Right ventricle myocardium inferior (tissue), 1 donor: Measurements from ENCODE around the gene RET. TPM values are rescaled to one million over a fixed set of nuclear protein-coding genes. Genes with fewer than 3 reads are reported as not detected.
"Not testable (repeated sequence)": the region's sequence is repeated elsewhere in the genome, so short reads cannot be mapped to it uniquely, and the experiment has no call there.

Source experiments
- ATAC-seq: fragments of 200-7000 bp; cut with Tn5 transposase; one replicate; pipeline ENCODE4 v1.9.1; 2020; ENCODE audit warnings: mild to moderate bottlenecking, moderate library complexity
- DNase-seq: peaks from one replicate; pipeline ENCODE4 v3.0.0; 2021; ENCODE audit errors: missing footprints
- intact Hi-C: fragments of 100-400 bp; cut with DNase I; formaldehyde crosslinking; loops from one replicate; pipeline ENCODE4 v1.11.0; 2022
- total RNA-seq: library from RNA; stranded (reverse); fragmentation: NEBNext Ultra II Directional; extraction: Animal tissue kit (Norgen Biotek cat#: 25700); gene quantifications from one replicate; pipeline ENCODE4 v1.2.1, GENCODE V29; 2021
- donor health status: DM: no; HTN: yes; CAD: no; lungs with severe emphysema.

Gene RET
- total RNA-seq, 1 donor from 2014 or later: 7.7 TPM

DNA sequence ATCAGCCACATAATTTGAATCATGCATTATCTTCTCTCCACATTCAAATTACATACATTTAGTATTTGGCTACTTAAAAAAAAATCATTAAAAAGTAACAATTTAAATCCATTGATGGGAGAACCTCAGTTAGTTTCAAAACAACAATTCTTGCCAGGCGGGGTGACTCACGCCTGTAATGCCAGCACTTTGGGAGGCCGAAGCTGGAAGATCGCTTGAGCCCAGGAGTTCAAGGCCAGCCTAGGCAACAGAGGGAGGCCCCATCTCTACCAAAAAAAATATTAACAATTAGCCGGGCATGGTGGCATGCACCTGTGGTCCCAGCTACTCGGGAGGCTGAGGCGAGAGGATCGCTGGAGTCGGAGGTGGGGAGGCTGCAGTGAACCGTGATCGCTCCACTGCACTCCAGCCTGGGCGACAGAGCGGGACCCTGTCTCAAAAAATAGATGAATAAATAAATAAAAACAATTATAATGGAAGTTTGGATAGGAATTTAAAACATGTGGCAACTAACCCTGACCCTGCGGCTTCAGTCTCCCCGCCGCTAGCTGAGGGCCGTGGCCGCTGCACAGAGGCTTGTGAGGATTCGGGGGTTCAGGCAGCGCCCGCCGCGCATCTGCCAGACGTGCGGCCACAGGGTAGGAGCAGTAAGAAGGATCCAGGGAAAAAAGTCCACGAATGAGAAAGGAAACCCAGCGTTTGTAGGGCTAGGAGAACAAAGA, 60.3 kb downstream of the RET start:
- intact Hi-C loops: no loop called here
- DNase-seq: no peak

DNA sequence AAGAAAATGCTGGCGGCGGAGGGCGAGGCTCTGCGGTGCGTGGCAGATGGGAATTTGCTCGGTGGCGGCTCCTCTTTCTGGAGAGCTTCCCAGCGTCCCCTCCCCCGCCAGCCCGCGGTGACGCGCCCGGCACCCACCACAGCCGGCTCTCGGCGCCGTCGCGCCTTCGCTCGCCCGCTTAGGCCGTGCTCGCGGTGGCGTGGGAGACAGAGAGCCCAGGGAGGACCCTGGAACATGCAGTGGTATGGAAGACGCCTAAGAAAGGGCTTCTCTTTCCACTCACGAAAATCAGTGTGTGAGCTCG, 60.8 kb downstream of the RET start:
- intact Hi-C loops: no loop called here
- peak; percentile 70 for ATAC-seq
- no peak for DNase-seq

More for the DNA sequence above, 60.3 kb downstream of the RET start:
- ATAC-seq: peak; percentile 1

GRCh38 chr10:43138021-43138756, 61.3 kb downstream of the RET start, which contains the start of gene CSGALNACT2:
TSS of gene CSGALNACT2 (plus strand) at chr10:43138445. CDS start at chr10:43155150, 16,705 bp downstream.
- peak; percentile 94 for DNase-seq
- intact Hi-C loops: no loop called here
- peak; percentile 96 for ATAC-seq

DNA sequence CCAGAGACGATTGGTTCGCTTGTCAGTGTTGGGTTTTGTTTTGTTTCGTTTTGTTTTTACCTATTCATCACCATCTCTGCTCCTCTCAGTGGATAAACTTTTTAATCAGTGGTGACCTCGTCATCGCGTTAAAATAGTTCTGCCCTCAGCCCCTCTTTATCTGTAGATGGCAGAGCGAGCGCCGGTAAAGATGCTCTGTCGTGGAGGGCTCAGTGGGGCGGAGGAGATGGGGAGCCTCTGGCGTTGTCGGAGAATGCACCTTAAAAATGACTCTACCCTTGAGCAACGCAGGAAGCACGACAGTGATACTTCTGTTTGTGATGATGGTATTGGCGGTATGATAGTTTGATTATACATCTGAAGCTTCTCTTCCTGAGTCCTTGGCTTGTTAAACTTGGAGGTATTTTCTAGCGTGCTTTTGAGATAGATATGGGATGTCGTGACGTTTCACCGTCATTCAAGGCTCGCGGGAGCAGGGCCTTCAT, 61.9 kb downstream of the RET start:
- ATAC-seq (peak; percentile 12), DNase-seq (no peak)
- intact Hi-C loops: no loop called here

GRCh38 chr10:43141421-43141820, 64.6 kb downstream of the RET start:
- DNase-seq (no peak), ATAC-seq (no peak)
- intact Hi-C loops: no loop called here

DNA sequence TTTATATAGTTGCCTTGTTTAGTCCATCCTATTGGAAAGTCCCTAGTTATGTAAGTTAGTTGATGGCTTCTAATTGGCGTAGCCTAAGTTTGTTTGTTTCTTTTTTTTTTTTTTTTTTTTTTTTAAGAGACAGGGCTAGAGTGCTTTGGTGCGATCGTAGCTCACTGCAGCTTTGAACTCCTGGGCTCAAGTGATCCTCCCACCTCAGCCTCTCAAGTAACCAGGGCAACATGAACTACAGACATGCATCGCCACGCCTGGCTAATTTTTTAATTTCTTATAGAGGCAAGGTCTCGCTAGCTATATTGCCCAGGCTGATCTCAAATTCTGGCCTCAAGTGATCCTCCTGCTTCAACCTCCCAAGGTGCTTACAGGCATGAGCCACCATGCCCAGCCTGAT, 68.4 kb downstream of the RET start:
- ATAC-seq (no peak), DNase-seq (no peak)
- intact Hi-C loops: no loop called here

- intact Hi-C loops, ATAC-seq, DNase-seq: not testable (repeated sequence)
Measured at GRCh38 chr10:43145936-43146335, 69.1 kb downstream of the RET start.

- DNase-seq: no peak
- intact Hi-C loops: no loop called here
- no peak for ATAC-seq
Measured at GRCh38 chr10:43151371-43151770, 74.5 kb downstream of the RET start.

DNA sequence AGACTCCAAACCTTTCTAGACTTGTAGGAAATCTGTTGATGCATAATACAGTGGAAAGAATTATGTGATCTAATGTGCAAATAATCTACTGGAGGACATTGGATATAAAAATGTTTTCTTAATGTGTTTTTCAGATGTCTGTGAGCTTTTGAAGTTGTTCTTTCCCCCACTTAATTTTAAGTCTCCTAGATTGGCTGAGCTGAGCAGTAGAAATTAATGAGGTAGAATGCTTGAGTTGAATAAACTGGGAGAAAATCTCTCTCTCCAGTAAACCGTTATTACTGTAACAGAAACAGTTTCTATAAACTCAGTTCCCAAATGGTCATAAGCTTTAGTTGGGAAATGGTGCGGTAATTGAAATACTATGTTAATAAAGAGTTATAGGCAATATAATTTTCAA, 77.0 kb downstream of the RET start:
- intact Hi-C loops: no loop called here

GRCh38 chr10:43155221-43155620, 78.4 kb downstream of the RET start:
- no peak for ATAC-seq
- intact Hi-C loops: no loop called here

More for the DNA sequence above, 77.0 kb downstream of the RET start:
- DNase-seq (no peak), ATAC-seq (no peak)

DNA sequence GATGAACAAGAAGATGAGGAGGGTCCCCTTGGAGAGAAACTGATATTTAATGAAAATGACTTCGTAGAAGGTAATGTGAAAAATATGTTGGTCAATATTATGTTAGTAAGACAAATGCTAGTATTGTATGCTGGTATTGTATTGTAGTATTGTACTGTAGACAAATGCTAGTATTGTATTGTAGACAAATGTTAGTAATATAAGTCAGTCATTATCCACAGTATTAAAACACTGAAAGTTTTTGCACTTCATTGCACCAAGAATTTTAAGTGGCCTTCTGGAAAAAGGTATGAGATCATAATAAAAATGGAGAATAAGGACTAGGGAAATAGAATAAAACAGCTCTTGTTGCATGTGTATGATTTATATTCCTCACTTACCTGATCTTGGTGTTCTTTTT, 78.9 kb downstream of the RET start:
- DNase-seq (no peak), ATAC-seq (no peak)
- intact Hi-C loops: no loop called here

More at GRCh38 chr10:43155221-43155620, 78.4 kb downstream of the RET start:
- no peak for DNase-seq

DNA sequence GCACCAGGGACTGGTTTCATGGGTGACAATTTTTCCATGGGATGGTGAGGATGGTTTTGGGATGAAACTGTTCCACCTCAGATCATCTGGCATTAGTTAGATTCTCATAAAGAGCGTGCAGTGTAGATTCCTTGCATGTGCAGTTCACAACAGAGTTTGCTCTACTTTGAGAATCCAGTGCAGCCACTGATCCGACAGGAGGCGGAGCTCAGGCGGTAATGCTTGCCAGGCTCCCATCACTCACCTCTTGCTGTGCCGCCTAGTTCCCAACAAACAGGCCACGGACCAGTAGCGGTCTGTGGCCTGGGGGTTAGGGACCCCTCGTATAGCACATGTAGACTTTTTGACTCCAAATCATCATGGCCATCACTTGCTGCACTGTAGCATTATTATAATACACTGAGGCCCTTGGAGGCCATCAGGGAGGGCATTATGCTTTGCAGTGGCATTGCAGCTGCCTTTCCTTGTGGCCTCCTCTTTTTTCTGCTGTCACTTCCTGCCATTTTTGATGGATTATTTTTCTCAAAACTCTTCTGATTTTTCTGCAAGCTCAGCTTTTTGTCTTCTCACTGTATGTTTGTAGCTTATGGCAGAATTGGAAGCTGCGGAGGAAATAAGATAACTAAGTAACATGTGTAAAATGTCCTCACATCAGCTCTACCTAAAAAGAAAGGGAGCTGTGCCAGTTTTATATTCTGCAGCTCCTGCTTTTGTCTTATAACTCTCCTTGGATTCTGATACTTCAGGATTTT, 79.9 kb downstream of the RET start:
- intact Hi-C loops: no loop called here
- DNase-seq (no peak), ATAC-seq (no peak)

GRCh38 chr10:43158636-43159035, 81.8 kb downstream of the RET start:
- no peak for ATAC-seq
- intact Hi-C loops: no loop called here
- DNase-seq: no peak

DNA sequence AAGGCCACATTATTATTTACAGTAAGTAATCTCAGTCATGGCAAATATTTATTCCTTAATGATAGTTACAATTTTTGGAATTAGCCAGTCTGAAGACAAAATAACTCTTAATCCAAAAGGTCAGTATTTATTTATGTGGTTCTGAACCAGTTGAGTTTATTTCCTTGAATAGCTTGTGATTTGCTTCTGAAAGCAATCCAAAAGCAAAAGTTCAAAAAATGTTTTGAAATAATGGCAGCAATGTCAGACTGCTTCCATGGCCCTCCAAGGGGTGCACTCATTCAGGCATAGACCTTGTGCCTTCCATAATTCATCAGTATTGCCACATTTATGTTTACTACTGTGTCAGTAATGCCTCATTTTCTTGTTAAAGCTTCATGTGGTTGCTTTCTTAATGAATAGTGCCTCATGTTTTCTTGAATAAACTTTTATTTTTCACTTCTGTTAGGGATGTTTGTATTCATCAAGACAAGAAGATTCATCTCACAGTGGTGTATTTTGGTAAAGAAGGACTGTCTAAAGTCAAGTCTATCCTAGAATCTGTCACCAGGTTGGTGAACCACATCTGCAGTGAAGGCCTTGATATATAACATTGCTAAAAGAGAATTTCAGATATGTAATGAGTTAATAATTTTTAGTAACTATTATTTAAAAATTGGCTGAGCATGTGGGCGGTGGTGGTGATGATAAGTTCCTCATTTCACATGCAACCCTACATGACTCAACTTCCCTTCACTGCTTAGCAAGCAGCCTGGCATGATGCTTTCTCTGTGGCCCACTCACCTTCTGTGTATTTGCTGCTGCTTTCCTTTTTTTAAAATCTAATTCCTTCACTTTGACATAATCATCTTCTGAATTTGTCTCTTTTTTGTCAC, 83.4 kb downstream of the RET start:
- intact Hi-C loops: no loop called here
- ATAC-seq: no peak
- DNase-seq: no peak

DNA sequence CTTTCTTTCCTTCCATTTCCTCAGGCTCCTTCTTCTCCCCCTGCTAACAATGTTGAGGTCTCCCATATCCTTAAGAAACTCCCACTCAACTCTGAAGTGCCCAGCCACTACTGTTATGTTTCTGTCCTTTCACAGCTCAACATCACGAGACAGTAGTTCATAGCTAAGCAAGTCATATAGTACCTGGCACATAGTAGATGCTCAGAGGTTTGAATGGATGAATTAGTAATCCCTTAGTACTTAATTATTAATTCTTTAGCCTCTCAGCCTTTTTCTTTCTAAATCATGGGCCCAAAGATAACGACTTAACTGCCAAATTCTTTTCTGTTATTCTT, 84.0 kb downstream of the RET start:
- intact Hi-C loops: no loop called here
- ATAC-seq (no peak), DNase-seq (no peak)

DNA sequence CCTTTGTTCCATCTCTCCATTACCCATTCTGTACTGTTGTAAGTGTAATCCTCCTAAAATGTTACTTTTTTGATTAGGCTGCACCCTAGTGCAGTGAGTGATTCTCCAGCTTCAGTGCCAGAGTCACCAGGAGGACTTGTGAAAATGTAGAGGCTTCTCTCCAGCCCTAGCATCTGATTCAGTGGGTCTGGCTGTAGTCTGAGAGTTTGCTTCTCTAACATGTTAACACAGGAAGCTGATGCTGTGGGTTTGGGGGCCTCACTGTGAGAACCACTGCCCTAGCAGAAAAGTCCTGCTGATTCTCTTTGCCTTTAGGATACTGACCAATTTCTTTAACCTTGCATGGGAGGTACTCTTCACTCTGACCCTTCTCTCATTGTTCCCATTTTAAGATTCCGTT, 85.7 kb downstream of the RET start:
- intact Hi-C loops: no loop called here
- DNase-seq (no peak), ATAC-seq (no peak)

DNA sequence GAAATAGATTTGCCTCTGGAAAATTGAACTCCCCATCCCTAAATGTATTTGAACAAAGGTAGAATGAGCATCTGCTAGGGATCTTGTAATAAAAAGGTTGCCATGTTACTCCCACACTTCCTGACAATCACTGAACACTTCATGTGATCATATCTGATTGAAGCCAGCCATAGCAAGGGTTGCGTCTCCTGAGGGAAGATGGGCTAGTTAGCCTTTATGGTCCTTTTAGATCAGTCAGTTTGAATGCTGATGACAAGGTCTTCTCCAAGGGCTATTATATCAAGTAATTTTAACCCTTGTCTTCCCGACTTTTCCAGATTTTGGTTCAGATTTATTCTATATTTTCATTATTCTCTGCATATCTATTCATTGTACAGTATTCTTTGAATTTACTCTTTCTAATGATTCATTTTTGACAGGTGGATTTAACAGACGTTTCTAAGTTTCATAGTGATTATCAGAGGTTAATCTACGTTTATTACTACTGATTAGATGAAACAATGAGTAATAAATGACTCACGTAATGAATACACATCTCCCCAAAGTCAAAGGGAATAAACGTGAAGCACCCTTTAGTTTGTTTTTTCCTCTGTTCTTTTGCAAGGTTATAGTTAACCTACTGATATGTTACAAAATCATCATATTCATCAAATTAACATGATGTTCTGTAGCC, 89.5 kb downstream of the RET start:
- no peak for ATAC-seq
- intact Hi-C loops: no loop called here
- DNase-seq: no peak

DNA sequence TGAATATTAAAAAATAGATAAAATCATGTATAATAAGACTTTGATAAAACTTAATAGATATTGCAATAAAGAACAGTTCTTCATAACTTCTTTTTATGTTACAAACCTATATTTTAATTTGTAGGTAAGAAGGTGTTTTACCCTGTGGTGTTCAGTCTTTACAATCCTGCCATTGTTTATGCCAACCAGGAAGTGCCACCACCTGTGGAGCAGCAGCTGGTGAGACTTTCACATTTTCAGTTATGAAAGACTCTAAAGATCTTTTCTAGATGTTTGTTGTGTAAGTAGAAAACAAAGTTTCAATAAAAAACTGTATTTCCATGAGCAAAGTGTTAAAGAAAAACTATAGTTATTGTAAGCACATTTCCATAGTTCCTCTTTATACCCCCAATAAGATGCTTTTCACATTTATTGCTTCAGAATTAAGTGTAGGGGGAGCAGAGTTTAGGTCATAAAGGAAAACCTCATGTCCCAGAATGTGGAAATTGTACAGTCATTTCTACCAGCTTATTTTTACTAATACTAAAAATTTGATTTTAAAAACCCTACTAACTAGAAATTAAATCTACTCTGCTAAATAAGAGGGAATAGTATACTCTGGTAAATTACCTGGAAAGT, 90.1 kb downstream of the RET start:
- no peak for DNase-seq
- no peak for ATAC-seq
- intact Hi-C loops: no loop called here
